Neural progenitor cell (in vitro differentiated cells): Measurements from ENCODE around the gene CNGA3.

Experiments
- CTCF ChIP-seq: fragments of 200-600 bp; sonication (generic); IDR thresholded peaks from 2 replicates; pipeline ENCODE4 v1.5.1; 2017; ENCODE audit warnings: antibody characterized with exemption, mild to moderate bottlenecking
- EZH2 ChIP-seq: fragments of 200-600 bp; sonication (generic); IDR thresholded peaks from 2 replicates; pipeline ENCODE4 v1.6.1; 2017; ENCODE audit warnings: antibody characterized with exemption, mild to moderate bottlenecking, moderate library complexity
- EZH2phosphoT487 ChIP-seq: fragments of 200-600 bp; sonication (generic); IDR thresholded peaks from 2 replicates; pipeline ENCODE4 v1.6.1; 2017; ENCODE audit warnings: antibody characterized with exemption

GRCh38 chr2:98376996-98377395 is 30.7 kb downstream of the CNGA3 start:
- TF ChIP-seq CTCF (no peak), EZH2 (no peak), EZH2phosphoT487 (no peak)
